Measurements from ENCODE around the gene AKT1S1. TPM values are rescaled to one million over a fixed set of nuclear protein-coding genes. Genes with fewer than 3 reads are reported as not detected.
A peak's percentile ranks its signal among the peaks of the same experiment; 100 is the strongest.

The AKT1S1 gene
- total RNA-seq, 4 donors from 2014 or later, result 17.2 to 30.5 (median 23.3) TPM

- H3K27ac ChIP-seq, result peak overlapping the region; percentile 85 to 95 (median 91)
- no peaks in the 10 kb centered on the region for H3K27me3 ChIP-seq
- DNase-seq, result no peak
- TF ChIP-seq, protein P1, sequence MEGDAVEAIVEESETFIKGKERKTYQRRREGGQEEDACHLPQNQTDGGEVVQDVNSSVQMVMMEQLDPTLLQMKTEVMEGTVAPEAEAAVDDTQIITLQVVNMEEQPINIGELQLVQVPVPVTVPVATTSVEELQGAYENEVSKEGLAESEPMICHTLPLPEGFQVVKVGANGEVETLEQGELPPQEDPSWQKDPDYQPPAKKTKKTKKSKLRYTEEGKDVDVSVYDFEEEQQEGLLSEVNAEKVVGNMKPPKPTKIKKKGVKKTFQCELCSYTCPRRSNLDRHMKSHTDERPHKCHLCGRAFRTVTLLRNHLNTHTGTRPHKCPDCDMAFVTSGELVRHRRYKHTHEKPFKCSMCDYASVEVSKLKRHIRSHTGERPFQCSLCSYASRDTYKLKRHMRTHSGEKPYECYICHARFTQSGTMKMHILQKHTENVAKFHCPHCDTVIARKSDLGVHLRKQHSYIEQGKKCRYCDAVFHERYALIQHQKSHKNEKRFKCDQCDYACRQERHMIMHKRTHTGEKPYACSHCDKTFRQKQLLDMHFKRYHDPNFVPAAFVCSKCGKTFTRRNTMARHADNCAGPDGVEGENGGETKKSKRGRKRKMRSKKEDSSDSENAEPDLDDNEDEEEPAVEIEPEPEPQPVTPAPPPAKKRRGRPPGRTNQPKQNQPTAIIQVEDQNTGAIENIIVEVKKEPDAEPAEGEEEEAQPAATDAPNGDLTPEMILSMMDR (IDR thresholded peaks at IDR 0.05), result no peak
- TF ChIP-seq POLR2A (IDR thresholded peaks at IDR 0.05), result no peak
- H3K9me3 ChIP-seq, result no peaks in the 10 kb centered on the region
- H3K4me1 ChIP-seq, result peaks cover 5 to 49% (median 24%) of the 10 kb centered on the region in 4 donors
- H3K36me3 ChIP-seq, result peaks cover 0 to 15% (median 0%) of the 10 kb centered on the region in 3 donors
- H3K4me3 ChIP-seq, result peak overlapping the region; percentile 51 to 65 (median 62)
Observed at GRCh38 chr19:49870309-49870901, 6.8 kb downstream of the AKT1S1 start.

DNA sequence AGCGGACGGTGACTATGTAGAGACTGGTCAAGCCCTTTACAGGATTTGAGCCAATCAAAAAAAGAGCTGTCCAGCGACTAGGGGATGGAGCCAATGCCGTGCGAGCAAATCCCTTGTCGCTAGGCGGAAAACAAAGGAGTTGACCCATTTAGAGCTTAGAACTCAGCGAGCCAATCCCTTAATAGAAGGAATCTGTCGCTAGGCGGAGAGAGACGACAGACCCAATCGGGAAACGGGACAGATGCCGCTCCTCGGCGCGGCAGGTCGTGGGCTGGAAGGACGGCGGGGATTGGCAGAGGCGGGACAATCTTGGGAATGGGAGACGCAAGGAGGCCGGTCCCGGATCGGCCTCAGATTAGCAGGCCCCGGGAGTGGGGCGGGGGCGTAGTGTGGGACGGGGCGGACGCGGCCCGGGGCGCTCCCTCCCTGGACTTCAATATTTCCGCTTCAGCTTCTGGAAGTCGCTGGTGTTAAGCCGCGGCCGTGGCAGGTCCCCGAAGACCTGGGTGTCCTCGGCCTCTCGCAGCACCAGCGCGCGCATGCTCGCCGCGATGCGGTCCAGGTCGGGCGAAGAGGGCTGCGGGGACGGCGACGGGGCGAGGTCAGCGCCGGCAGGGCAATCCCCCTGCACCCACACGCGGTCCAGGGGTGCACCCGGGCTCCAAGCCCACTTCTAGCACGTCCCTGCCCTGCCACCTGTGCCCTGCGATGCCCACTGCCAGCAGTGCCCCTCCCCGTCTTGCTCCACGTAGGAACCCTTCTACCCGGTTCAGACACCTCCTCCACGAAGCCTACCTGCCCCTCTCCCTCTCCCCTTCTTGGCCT lies 7.5 kb downstream of the AKT1S1 start:
- Histone ChIP-seq H3K36me3 (peaks cover 0 to 15% (median 0%) of the 10 kb centered on the region in 3 donors), H3K27me3 (no peaks in the 10 kb centered on the region), H3K9me3 (no peaks in the 10 kb centered on the region), H3K27ac (peak overlapping the region; percentile 85 to 95 (median 91)), H3K4me3 (peak overlapping the region; percentile 51 to 65 (median 62)), H3K4me1 (peaks cover 4 to 48% (median 24%) of the 10 kb centered on the region in 4 donors)
- DNase-seq, result peak; percentile 92 to 98 (median 98)
- TF ChIP-seq, protein P1 (IDR thresholded peaks at IDR 0.05), result peak in 2 of 6 experiments; percentile 33 to 36
- peak; percentile 64 to 80 for TF ChIP-seq POLR2A (IDR thresholded peaks at IDR 0.05)

- TF ChIP-seq, protein P1 (IDR thresholded peaks at IDR 0.05), result no peak
- no peak for TF ChIP-seq POLR2A (IDR thresholded peaks at IDR 0.05)
- Histone ChIP-seq H3K9me3 (no peaks in the 10 kb centered on the region), H3K36me3 (peaks cover 0 to 17% (median 0%) of the 10 kb centered on the region in 3 donors), H3K4me1 (peaks cover 4 to 45% (median 24%) of the 10 kb centered on the region in 4 donors), H3K27ac (peak overlapping the region; percentile 85 to 93 (median 91)), H3K27me3 (no peaks in the 10 kb centered on the region), H3K4me3 (peak overlapping the region; percentile 37 to 51 (median 50))
- no peak for DNase-seq
Observed at GRCh38 chr19:49869009-49869483, 8.1 kb downstream of the AKT1S1 start.

- TF ChIP-seq, protein P1 (IDR thresholded peaks at IDR 0.05), result no peak
- peak; percentile 56 to 68 for TF ChIP-seq POLR2A (IDR thresholded peaks at IDR 0.05)
- DNase-seq, result peak; percentile 89 to 95 (median 94)
- H3K36me3 ChIP-seq, result peaks cover 0 to 26% (median 0%) of the 10 kb centered on the region in 3 donors
- H3K4me1 ChIP-seq, result peaks cover 4 to 45% (median 24%) of the 10 kb centered on the region in 4 donors
- H3K27ac ChIP-seq, result peak within 1 kb of the TSS; percentile 85 to 93 (median 91)
- H3K27me3 ChIP-seq, result no peaks in the 10 kb centered on the region
- peak within 1 kb of the TSS; percentile 57 to 89 (median 69) for H3K4me3 ChIP-seq
- H3K9me3 ChIP-seq, result no peaks in the 10 kb centered on the region
Observed at GRCh38 chr19:49866933-49867782, 10.0 kb downstream of the AKT1S1 start, which contains the start of gene PNKP. Gene PNKP (minus strand): TSS chr19:49867576. CDS start chr19:49867204, 372 bp downstream.

DNA sequence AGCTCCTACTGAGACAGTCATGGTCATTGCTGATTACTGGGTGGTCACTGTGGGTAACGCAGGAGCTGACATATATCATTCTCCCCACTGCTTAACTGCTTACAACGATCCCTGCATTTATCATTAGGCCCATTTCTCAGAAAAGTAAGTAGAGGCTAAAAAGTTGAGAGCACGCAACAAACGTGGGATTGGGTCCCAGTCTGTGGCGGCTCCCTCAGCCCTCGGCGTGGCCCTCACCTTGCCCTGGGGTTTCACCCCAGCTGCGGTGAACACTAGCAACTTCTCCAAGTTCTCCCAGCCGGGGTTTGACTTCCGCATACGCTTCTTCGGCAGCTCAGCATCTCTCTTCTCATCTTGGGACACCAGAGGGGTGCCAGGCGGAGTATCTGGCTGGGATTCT lies 12.3 kb downstream of the AKT1S1 start:
- no peaks in the 10 kb centered on the region for H3K9me3 ChIP-seq
- TF ChIP-seq, protein P1 (IDR thresholded peaks at IDR 0.05), result no peak
- no peak for TF ChIP-seq POLR2A (IDR thresholded peaks at IDR 0.05)
- no peak for DNase-seq
- peaks cover 0 to 41% (median 16%) of the 10 kb centered on the region in 4 donors for H3K4me1 ChIP-seq
- H3K27ac ChIP-seq, result no peak overlapping the region
- peaks cover 0 to 42% (median 0%) of the 10 kb centered on the region in 3 donors for H3K36me3 ChIP-seq
- no peaks in the 10 kb centered on the region for H3K27me3 ChIP-seq
- no peak overlapping the region for H3K4me3 ChIP-seq
